ENCODE data around the gene TNRC6A.

Gene TNRC6A

GRCh38 chr16:24829153-24829552 is 99.7 kb downstream of the TNRC6A start:
- DNase-seq (ENCODE audit: low read depth), result no peak
- no peak for TF ChIP-seq CTCF (conservative IDR thresholded peaks at IDR 0.05; ENCODE audit: low read depth, low read length)
- no peak overlapping the region for H3K4me3 ChIP-seq (ENCODE audit: low read length)

- H3K4me3 ChIP-seq (ENCODE audit: low read length), result no peak overlapping the region
- no peak for TF ChIP-seq CTCF (conservative IDR thresholded peaks at IDR 0.05; ENCODE audit: low read depth, low read length)
- DNase-seq (ENCODE audit: low read depth), result no peak
Measured at GRCh38 chr16:24833352-24833751, 103.9 kb downstream of the TNRC6A start.

GRCh38 chr16:24834459-24835335 is 105.2 kb downstream of the TNRC6A start:
- no peak overlapping the region for H3K4me3 ChIP-seq (ENCODE audit: low read length)
- TF ChIP-seq CTCF (conservative IDR thresholded peaks at IDR 0.05; ENCODE audit: low read depth, low read length), result peak; percentile 83
- DNase-seq (ENCODE audit: low read depth), result peak; percentile 22

- no peak for DNase-seq (ENCODE audit: low read depth)
- TF ChIP-seq CTCF (conservative IDR thresholded peaks at IDR 0.05; ENCODE audit: low read depth, low read length), result no peak
- no peak overlapping the region for H3K4me3 ChIP-seq (ENCODE audit: low read length)
Measured at GRCh38 chr16:24836836-24837235, 107.4 kb downstream of the TNRC6A start.

- no peak for TF ChIP-seq CTCF (conservative IDR thresholded peaks at IDR 0.05; ENCODE audit: low read depth, low read length)
- no peak overlapping the region for H3K4me3 ChIP-seq (ENCODE audit: low read length)
- no peak for DNase-seq (ENCODE audit: low read depth)
Measured at GRCh38 chr16:24837969-24838368, 108.5 kb downstream of the TNRC6A start.

GRCh38 chr16:24838554-24839266 is 109.3 kb downstream of the TNRC6A start:
- H3K4me3 ChIP-seq (ENCODE audit: low read length), result no peak overlapping the region
- peak; percentile 17 for DNase-seq (ENCODE audit: low read depth)
- no peak for TF ChIP-seq CTCF (conservative IDR thresholded peaks at IDR 0.05; ENCODE audit: low read depth, low read length)

Measured in retinal pigment epithelial cell (primary cell).